Measurements from ENCODE around the gene NPHP4. TPM values are rescaled to one million over a fixed set of nuclear protein-coding genes. Genes with fewer than 3 reads are reported as not detected.

NPHP4 gene
- total and polyA plus RNA-seq, 9 of the 15 experiments (the other 6 are each of a cell fraction or from before 2014, with no cell fraction given), result 0.52 to 26.2 (median 6.7) TPM

GRCh38 chr1:5893699-5894278 lies 98.4 kb downstream of the NPHP4 start (continued):
- TF ChIP-seq ZNF592 (IDR thresholded peaks at IDR 0.05) (peak; percentile 17; the same call in 1 of the 2 replicates), ZBTB33 (CRISPR knock-in tag; IDR thresholded peaks at IDR 0.05) (peak; percentile 62; the same call in 1 of the 2 replicates), RB1 (IDR thresholded peaks at IDR 0.05; ENCODE audit: low read depth) (0 out of 2 replicates have a peak, but pooled peaks have one; percentile 12), CTBP1 (IDR thresholded peaks at IDR 0.05; ENCODE audit: borderline replicate concordance) (peak; percentile 29; the same call in 1 of the 2 replicates), RFX1 (IDR thresholded peaks at IDR 0.05) (peak; percentile 22), RAD21 (CRISPR knock-in tag; conservative IDR thresholded peaks at IDR 0.05 in 1 of 2, IDR thresholded peaks at IDR 0.05 in 1 of 2) (peak in 1 of 2 experiments; percentile 76; a peak in 2 of 4 replicates)
